Measurements from ENCODE around the gene WDR6.

The WDR6 gene

GRCh38 chr3:49053543-49053942, 46.4 kb downstream of the WDR6 start:
- no peak for TF ChIP-seq CTCF (IDR thresholded peaks at IDR 0.05)

GRCh38 chr3:49054344-49054862, 47.2 kb downstream of the WDR6 start:
- no peak for TF ChIP-seq CTCF (IDR thresholded peaks at IDR 0.05)

GRCh38 chr3:49057268-49057667, 50.1 kb downstream of the WDR6 start:
- TF ChIP-seq CTCF (IDR thresholded peaks at IDR 0.05), result no peak

DNA sequence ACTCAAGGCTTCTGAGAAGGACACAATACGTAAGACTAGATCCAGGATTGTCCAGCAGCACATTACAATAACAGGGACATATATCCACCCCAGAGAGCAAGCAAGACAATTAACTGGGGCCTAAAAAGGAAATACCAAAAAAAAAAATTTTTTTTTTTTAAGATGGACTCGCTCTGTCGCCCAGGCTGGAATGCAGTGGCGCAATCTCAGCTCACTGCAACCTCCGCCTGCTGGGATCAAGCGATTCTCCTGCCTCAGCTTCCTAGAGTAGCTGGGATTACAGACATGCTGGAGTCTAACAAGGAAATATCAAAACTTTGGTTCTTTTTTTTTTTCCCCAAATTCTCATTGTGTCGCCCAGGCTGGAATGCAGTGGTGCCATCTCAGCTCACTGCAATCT, 50.8 kb downstream of the WDR6 start:
- TF ChIP-seq CTCF (IDR thresholded peaks at IDR 0.05), result no peak
